ENCODE results near the gene ACIN1. TPM values are rescaled to one million over a fixed set of nuclear protein-coding genes. Genes with fewer than 3 reads are reported as not detected.

Gene ACIN1
- total RNA-seq, 1 experiment from 2014 or later, result 171 TPM

GRCh38 chr14:23053426-23053825 lies 41.5 kb downstream of the ACIN1 start:
- Histone ChIP-seq H3K4me3 (no peak overlapping the region), H3K9me3 (ENCODE audit: insufficient read depth, low read depth) (no peaks in the 10 kb centered on the region), H3K4me2 (no peak overlapping the region), H3K27ac (no peak overlapping the region), H3K9me2 (ENCODE audit: insufficient read depth) (no peaks in the 10 kb centered on the region), H3F3A (ENCODE audit: insufficient read depth, low read depth) (peaks cover 11% of the 10 kb centered on the region), H3K4me1 (replicated peaks; ENCODE audit: insufficient read depth) (peaks cover 8% of the 10 kb centered on the region; the same call in 1 of the 2 replicates), H4K20me1 (ENCODE audit: insufficient read depth) (no peaks in the 10 kb centered on the region), H3K36me3 (ENCODE audit: low read depth) (no peaks in the 10 kb centered on the region), H3K27me3 (ENCODE audit: insufficient read depth, low read depth) (no peaks in the 10 kb centered on the region), H3K79me2 (ENCODE audit: low read depth) (no peaks in the 10 kb centered on the region), H2AFZ (no peak overlapping the region)
- DNase-seq, result no peak
- POLR2A ChIA-PET (ENCODE audit: unreplicated experiment), result interaction anchor here (0.6 kb wide), 1 partner anchor 10 kb away, joined by 4 read pairs; no protein-coding TSS in a partner anchor
- CTCF ChIA-PET, result interaction anchor here (0.6 kb wide), 1 partner anchor 137 kb away, joined by 3 read pairs; no protein-coding TSS in a partner anchor
- no peak for TF ChIP-seq CTCF (conservative IDR thresholded peaks at IDR 0.05)
- no TSS peak for BruUV-seq (replicated peaks)
- intact Hi-C loops (cut with micrococcal nuclease; ENCODE audit: unreplicated experiment), result no loop called here

GRCh38 chr14:23052671-23053070 lies 42.3 kb downstream of the ACIN1 start:
- TF ChIP-seq EZH2 (IDR thresholded peaks at IDR 0.05; ENCODE audit: low read depth), result no peak
- no peak for TF ChIP-seq CTCF (conservative IDR thresholded peaks at IDR 0.05)
- no peaks in the 10 kb centered on the region for H3K79me2 ChIP-seq (ENCODE audit: low read depth)
- ChIA-PET POLR2A (ENCODE audit: unreplicated experiment) (interaction anchor here (0.6 kb wide), 2 partner anchors 10 to 66 kb away, joined by 3 to 4 read pairs; no protein-coding TSS in a partner anchor), CTCF (no interaction called here)
- intact Hi-C loops (cut with micrococcal nuclease; ENCODE audit: unreplicated experiment), result no loop called here
- H3K4me2 ChIP-seq, result no peak overlapping the region
- H3K36me3 ChIP-seq (ENCODE audit: low read depth), result no peaks in the 10 kb centered on the region
- no peak overlapping the region for H3K27ac ChIP-seq
- H3F3A ChIP-seq (ENCODE audit: insufficient read depth, low read depth), result peaks cover 5% of the 10 kb centered on the region; the same call in 1 of the 2 replicates
- H3K9me3 ChIP-seq (ENCODE audit: insufficient read depth, low read depth), result no peaks in the 10 kb centered on the region
- peaks cover 8% of the 10 kb centered on the region; the same call in 1 of the 2 replicates for H3K4me1 ChIP-seq (replicated peaks; ENCODE audit: insufficient read depth)
- no peak overlapping the region for H3K4me3 ChIP-seq
- no peak overlapping the region for H2AFZ ChIP-seq
- H3K27me3 ChIP-seq (ENCODE audit: insufficient read depth, low read depth), result no peaks in the 10 kb centered on the region
- BruUV-seq (replicated peaks), result no TSS peak
- DNase-seq, result no peak
- no peaks in the 10 kb centered on the region for H4K20me1 ChIP-seq (ENCODE audit: insufficient read depth)
- H3K9me2 ChIP-seq (ENCODE audit: insufficient read depth), result no peaks in the 10 kb centered on the region

- no peaks in the 10 kb centered on the region for H3K27me3 ChIP-seq (ENCODE audit: insufficient read depth, low read depth)
- intact Hi-C loops (cut with micrococcal nuclease; ENCODE audit: unreplicated experiment), result no loop called here
- H3K79me2 ChIP-seq (ENCODE audit: low read depth), result no peaks in the 10 kb centered on the region
- CTCF ChIA-PET, result no interaction called here
- BruUV-seq (replicated peaks), result no TSS peak
- TF ChIP-seq CTCF (conservative IDR thresholded peaks at IDR 0.05) (no peak), EZH2 (IDR thresholded peaks at IDR 0.05; ENCODE audit: low read depth) (no peak)
- no peak overlapping the region for H3K4me2 ChIP-seq
- no peaks in the 10 kb centered on the region for H3K36me3 ChIP-seq (ENCODE audit: low read depth)
- no peak overlapping the region for H3K4me3 ChIP-seq
- no peak overlapping the region for H2AFZ ChIP-seq
- no peaks in the 10 kb centered on the region for H3K9me2 ChIP-seq (ENCODE audit: insufficient read depth)
- H3K9me3 ChIP-seq (ENCODE audit: insufficient read depth, low read depth), result no peaks in the 10 kb centered on the region
- H3K4me1 ChIP-seq (replicated peaks; ENCODE audit: insufficient read depth), result peaks cover 8% of the 10 kb centered on the region; the same call in 1 of the 2 replicates
- DNase-seq, result no peak
- H3K27ac ChIP-seq, result no peak overlapping the region
- POLR2A ChIA-PET (ENCODE audit: unreplicated experiment), result interaction anchor here (0.6 kb wide), 1 partner anchor 66 kb away, joined by 3 read pairs; no protein-coding TSS in a partner anchor
- no peaks in the 10 kb centered on the region for H4K20me1 ChIP-seq (ENCODE audit: insufficient read depth)
- H3F3A ChIP-seq (ENCODE audit: insufficient read depth, low read depth), result peaks cover 5% of the 10 kb centered on the region; the same call in 1 of the 2 replicates
Observed at GRCh38 chr14:23052182-23052623, 42.7 kb downstream of the ACIN1 start.
